ENCODE results near the gene PPP1R13B.

Gene PPP1R13B

DNA sequence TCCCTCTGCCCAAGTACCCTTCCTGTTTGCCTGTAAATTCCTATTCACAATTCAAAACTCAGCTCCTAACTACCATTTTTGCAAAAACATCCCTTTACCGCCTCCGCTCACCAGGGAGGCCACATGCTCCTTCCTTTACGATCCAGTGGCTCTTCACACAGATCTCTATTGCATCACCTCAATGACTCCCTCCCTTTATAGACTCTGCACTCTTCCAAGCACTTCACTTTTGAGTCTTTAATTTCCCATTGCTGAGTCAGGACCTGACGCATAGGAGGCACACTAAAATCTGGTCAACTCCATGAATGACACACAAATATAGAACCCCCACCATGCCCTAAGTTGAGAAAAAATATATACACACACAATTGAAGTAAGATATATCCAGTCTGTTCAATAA, 45.9 kb downstream of the PPP1R13B start (continued):
- no peak for TF ChIP-seq ZNF211 (tag by site-specific recombination; IDR thresholded peaks at IDR 0.05; ENCODE audit: low read depth)
- peak; percentile 81 for TF ChIP-seq ZNF24 (tag by site-specific recombination; IDR thresholded peaks at IDR 0.05)
- TF ChIP-seq ZNF510 (tag by site-specific recombination; IDR thresholded peaks at IDR 0.05; ENCODE audit: insufficient replicate concordance): no peak
- TF ChIP-seq, protein P1, sequence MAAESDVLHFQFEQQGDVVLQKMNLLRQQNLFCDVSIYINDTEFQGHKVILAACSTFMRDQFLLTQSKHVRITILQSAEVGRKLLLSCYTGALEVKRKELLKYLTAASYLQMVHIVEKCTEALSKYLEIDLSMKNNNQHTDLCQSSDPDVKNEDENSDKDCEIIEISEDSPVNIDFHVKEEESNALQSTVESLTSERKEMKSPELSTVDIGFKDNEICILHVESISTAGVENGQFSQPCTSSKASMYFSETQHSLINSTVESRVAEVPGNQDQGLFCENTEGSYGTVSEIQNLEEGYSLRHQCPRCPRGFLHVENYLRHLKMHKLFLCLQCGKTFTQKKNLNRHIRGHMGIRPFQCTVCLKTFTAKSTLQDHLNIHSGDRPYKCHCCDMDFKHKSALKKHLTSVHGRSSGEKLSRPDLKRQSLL (tag by site-specific recombination; IDR thresholded peaks at IDR 0.05): no peak
- TF ChIP-seq SETDB1 (IDR thresholded peaks at IDR 0.05; ENCODE audit: insufficient read length, low read length): no peak
- TF ChIP-seq TRIM28 (IDR thresholded peaks at IDR 0.05; ENCODE audit: borderline replicate concordance, low read length): peak; percentile 91; the same call in 1 of the 2 replicates
- TF ChIP-seq, protein P2, sequence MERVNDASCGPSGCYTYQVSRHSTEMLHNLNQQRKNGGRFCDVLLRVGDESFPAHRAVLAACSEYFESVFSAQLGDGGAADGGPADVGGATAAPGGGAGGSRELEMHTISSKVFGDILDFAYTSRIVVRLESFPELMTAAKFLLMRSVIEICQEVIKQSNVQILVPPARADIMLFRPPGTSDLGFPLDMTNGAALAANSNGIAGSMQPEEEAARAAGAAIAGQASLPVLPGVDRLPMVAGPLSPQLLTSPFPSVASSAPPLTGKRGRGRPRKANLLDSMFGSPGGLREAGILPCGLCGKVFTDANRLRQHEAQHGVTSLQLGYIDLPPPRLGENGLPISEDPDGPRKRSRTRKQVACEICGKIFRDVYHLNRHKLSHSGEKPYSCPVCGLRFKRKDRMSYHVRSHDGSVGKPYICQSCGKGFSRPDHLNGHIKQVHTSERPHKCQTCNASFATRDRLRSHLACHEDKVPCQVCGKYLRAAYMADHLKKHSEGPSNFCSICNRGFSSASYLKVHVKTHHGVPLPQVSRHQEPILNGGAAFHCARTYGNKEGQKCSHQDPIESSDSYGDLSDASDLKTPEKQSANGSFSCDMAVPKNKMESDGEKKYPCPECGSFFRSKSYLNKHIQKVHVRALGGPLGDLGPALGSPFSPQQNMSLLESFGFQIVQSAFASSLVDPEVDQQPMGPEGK (tag by site-specific recombination; IDR thresholded peaks at IDR 0.05): peak; percentile 58
- no peak for TF ChIP-seq HOXC10 (CRISPR knock-in tag; IDR thresholded peaks at IDR 0.05)
- TF ChIP-seq ZNF654 (tag by site-specific recombination; IDR thresholded peaks at IDR 0.05; ENCODE audit: low read depth): peak; percentile 13; the same call in 1 of the 2 replicates
- no peak for TF ChIP-seq ZNF549 (tag by site-specific recombination; IDR thresholded peaks at IDR 0.05)
- peak; percentile 84 for TF ChIP-seq ZNF660 (tag by site-specific recombination; IDR thresholded peaks at IDR 0.05)
- TF ChIP-seq OSR2 (tag by site-specific recombination; IDR thresholded peaks at IDR 0.05): peak; percentile 81
- peak; percentile 80 for TF ChIP-seq ZFHX2 (tag by site-specific recombination; conservative IDR thresholded peaks at IDR 0.05)
- TF ChIP-seq, protein P3, sequence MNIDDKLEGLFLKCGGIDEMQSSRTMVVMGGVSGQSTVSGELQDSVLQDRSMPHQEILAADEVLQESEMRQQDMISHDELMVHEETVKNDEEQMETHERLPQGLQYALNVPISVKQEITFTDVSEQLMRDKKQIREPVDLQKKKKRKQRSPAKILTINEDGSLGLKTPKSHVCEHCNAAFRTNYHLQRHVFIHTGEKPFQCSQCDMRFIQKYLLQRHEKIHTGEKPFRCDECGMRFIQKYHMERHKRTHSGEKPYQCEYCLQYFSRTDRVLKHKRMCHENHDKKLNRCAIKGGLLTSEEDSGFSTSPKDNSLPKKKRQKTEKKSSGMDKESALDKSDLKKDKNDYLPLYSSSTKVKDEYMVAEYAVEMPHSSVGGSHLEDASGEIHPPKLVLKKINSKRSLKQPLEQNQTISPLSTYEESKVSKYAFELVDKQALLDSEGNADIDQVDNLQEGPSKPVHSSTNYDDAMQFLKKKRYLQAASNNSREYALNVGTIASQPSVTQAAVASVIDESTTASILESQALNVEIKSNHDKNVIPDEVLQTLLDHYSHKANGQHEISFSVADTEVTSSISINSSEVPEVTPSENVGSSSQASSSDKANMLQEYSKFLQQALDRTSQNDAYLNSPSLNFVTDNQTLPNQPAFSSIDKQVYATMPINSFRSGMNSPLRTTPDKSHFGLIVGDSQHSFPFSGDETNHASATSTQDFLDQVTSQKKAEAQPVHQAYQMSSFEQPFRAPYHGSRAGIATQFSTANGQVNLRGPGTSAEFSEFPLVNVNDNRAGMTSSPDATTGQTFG (tag by site-specific recombination; IDR thresholded peaks at IDR 0.05; ENCODE audit: borderline replicate concordance): no peak
- TF ChIP-seq ZNF223 (tag by site-specific recombination; IDR thresholded peaks at IDR 0.05): no peak
- no peak for TF ChIP-seq ZNF146 (tag by site-specific recombination; IDR thresholded peaks at IDR 0.05)
- no peak for TF ChIP-seq SP2 (tag by site-specific recombination; IDR thresholded peaks at IDR 0.05)
- no peak for TF ChIP-seq ZNF354C (tag by site-specific recombination; IDR thresholded peaks at IDR 0.05; ENCODE audit: borderline replicate concordance, low read depth)
- TF ChIP-seq ZNF335 (tag by site-specific recombination; conservative IDR thresholded peaks at IDR 0.05): peak; percentile 72
- 0 out of 2 replicates have a peak, but pooled peaks have one; percentile 46 for TF ChIP-seq KLF16 (tag by site-specific recombination; IDR thresholded peaks at IDR 0.05)
- TF ChIP-seq GLI4 (tag by site-specific recombination; IDR thresholded peaks at IDR 0.05): no peak
- 0 out of 2 replicates have a peak, but pooled peaks have one; percentile 35 for TF ChIP-seq ZNF341 (tag by site-specific recombination; IDR thresholded peaks at IDR 0.05; ENCODE audit: low read depth)
- no peak for TF ChIP-seq ZBTB1 (tag by site-specific recombination; IDR thresholded peaks at IDR 0.05)
- TF ChIP-seq ZBTB17 (tag by site-specific recombination; IDR thresholded peaks at IDR 0.05): peak; percentile 98
- no peak for TF ChIP-seq ZNF214 (tag by site-specific recombination; IDR thresholded peaks at IDR 0.05; ENCODE audit: borderline replicate concordance)
- no peak for TF ChIP-seq ZFP3 (tag by site-specific recombination; IDR thresholded peaks at IDR 0.05; ENCODE audit: low read depth)
- peak; percentile 89; the same call in 1 of the 2 replicates for TF ChIP-seq ZNF610 (tag by site-specific recombination; IDR thresholded peaks at IDR 0.05; ENCODE audit: borderline replicate concordance)
- TF ChIP-seq, protein P4, sequence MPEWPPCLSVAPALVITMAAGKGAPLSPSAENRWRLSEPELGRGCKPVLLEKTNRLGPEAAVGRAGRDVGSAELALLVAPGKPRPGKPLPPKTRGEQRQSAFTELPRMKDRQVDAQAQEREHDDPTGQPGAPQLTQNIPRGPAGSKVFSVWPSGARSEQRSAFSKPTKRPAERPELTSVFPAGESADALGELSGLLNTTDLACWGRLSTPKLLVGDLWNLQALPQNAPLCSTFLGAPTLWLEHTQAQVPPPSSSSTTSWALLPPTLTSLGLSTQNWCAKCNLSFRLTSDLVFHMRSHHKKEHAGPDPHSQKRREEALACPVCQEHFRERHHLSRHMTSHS (tag by site-specific recombination; IDR thresholded peaks at IDR 0.05): no peak
- peak; percentile 94 for TF ChIP-seq SP7 (tag by site-specific recombination; IDR thresholded peaks at IDR 0.05)
- no peak for TF ChIP-seq ZNF37A (tag by site-specific recombination; IDR thresholded peaks at IDR 0.05)
- no peak for TF ChIP-seq ZNF768 (tag by site-specific recombination; IDR thresholded peaks at IDR 0.05)
- TF ChIP-seq, protein P5, sequence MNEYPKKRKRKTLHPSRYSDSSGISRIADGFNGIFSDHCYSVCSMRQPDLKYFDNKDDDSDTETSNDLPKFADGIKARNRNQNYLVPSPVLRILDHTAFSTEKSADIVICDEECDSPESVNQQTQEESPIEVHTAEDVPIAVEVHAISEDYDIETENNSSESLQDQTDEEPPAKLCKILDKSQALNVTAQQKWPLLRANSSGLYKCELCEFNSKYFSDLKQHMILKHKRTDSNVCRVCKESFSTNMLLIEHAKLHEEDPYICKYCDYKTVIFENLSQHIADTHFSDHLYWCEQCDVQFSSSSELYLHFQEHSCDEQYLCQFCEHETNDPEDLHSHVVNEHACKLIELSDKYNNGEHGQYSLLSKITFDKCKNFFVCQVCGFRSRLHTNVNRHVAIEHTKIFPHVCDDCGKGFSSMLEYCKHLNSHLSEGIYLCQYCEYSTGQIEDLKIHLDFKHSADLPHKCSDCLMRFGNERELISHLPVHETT (tag by site-specific recombination; IDR thresholded peaks at IDR 0.05): 0 out of 2 replicates have a peak, but pooled peaks have one; percentile 44
- no peak for TF ChIP-seq ZNF140 (tag by site-specific recombination; IDR thresholded peaks at IDR 0.05)
- TF ChIP-seq ZSCAN16 (tag by site-specific recombination; IDR thresholded peaks at IDR 0.05): no peak
- TF ChIP-seq IKZF3 (tag by site-specific recombination; IDR thresholded peaks at IDR 0.05): peak; percentile 82
- TF ChIP-seq ZNF600 (tag by site-specific recombination; IDR thresholded peaks at IDR 0.05): peak; percentile 87

All from HEK293 (cell line).